Activated T-helper 1 cell treated with anti-CD3 and anti-CD28 coated beads, Interleukin-2, amount 50 U/mL, for 16 hours (primary cell): ENCODE results near the gene PRKCQ.
A peak's percentile ranks its signal among the peaks of the same experiment; 100 is the strongest.
"Not testable (repeated sequence)": the region's sequence is repeated elsewhere in the genome, so short reads cannot be mapped to it uniquely, and the experiment has no call there.

ENCODE experiments used
- DNase-seq, 2 donors: peaks; one replicate each; pipeline ENCODE4 v3.0.0-alpha.2; 2020; ENCODE audit warnings: low read depth in 1 of 2, low spot score in 1 of 2

The PRKCQ gene

DNA sequence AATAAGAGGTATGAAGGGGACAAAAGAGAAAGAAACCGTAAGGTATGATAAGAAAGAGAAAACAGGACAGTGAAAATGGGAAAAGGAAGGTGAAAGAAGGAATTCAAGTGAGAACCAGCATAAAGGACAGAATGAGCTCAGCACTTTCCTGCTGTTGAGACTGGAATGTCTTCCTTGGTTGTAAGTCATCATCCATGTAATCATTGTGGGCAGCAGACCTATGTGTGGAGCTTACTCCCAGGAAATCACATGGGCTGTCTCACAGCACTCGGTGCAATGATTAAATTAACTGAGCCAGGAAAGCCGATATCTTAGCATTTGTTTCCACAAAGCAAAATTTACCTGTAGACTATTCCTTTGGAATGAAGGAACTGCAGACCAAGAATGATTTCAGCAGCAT lies 118.1 kb downstream of the PRKCQ start:
- no peak for DNase-seq

DNA sequence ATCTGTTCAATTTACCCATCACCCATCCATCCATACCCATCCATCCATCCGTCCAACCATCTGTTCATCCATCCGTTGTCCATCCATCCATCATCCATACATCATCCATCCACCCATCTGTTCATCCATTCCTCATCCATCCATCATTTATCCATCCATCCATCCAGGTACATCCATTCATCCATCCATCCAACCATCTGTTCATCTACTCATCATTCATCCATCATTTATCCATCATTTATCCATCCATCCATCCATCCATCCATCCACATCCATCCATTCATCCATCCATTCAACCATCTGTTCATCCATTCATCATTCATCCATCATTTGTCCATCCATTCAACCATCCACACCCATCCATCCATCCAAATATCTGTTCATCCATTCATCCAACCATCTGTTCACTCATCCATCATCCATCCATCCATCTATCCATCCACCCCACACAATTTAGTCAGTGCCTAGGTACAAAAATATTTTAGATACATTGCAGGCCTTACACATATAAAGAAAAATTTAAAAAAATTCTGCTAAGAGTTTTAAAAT lies 119.1 kb downstream of the PRKCQ start:
- no peak for DNase-seq

DNA sequence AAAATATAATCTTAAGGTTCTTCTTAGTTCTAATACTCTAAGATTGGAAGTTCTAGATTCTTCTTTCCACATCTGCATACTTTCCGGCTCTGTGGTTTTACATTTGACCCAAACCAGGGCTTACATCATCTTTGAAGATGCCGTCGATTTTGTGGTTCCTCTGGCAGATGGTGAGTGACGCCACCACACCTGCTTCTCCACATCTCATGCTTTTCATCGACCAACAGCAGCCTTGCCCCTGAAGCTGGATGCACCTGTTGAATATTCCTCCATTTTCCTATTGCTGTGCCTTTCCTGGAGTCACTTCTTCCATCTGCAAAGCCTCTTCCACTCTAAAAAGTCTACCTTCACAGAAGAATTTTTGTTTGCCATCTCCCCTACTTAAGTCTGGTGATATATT lies 121.3 kb downstream of the PRKCQ start:
- DNase-seq, result no peak

- no peak for DNase-seq
Measured at GRCh38 chr10:6457376-6457775, 122.7 kb downstream of the PRKCQ start.

DNA sequence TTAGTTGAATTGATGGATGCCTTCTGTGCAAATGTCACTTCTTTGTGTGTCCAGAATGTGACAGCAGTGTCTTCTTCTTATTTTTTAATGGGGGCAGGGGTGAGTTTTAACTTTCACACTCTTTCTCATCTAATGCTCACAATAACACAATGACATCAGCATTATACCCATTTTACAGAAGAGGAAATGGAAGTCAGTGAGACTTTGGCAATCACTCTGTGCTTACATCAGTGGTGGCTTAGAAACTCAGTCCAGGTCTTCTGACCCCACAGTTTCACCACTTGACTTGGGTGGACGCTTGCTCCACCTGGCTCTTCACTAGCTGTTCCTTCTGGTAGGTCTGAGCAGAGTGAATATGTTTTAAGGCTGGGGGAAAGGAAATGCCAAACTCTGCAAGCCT lies 124.0 kb downstream of the PRKCQ start:
- DNase-seq, result no peak

GRCh38 chr10:6455592-6455991 lies 124.5 kb downstream of the PRKCQ start:
- no peak for DNase-seq

GRCh38 chr10:6446711-6447110 lies 133.4 kb downstream of the PRKCQ start:
- no peak for DNase-seq

DNA sequence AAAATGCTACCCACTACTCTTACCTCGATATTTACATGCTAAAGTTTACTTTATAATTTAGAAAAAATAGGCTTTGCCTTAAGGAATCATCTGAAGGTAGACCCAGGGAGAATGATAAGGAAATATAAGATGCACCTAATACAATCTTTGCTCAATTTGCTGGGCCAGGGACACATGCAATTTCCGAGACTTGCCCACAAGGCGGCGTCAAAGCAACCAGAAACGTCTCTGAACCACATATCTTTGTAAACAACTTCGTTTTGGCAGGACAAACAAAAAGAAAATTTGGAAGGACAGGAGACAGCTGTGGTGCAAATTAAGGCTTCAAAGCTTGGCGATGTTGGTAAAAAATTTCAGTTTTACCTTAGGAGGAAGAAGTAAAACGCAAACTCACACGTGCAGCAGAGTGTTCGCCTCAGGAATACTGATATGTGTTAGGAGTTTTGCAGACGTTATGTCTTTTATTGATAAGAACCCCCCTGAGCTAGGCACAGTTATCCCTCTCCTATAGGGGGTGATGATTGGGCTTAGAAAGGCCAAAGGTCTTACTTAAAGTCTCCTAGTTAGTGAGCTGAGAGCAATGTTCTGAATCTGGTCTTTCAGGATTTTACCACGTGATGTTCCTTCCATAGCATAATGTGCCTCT lies 134.3 kb downstream of the PRKCQ start:
- peak; percentile 32 to 45 for DNase-seq

GRCh38 chr10:6439875-6440274 lies 140.2 kb downstream of the PRKCQ start:
- DNase-seq, result not testable (repeated sequence)

DNA sequence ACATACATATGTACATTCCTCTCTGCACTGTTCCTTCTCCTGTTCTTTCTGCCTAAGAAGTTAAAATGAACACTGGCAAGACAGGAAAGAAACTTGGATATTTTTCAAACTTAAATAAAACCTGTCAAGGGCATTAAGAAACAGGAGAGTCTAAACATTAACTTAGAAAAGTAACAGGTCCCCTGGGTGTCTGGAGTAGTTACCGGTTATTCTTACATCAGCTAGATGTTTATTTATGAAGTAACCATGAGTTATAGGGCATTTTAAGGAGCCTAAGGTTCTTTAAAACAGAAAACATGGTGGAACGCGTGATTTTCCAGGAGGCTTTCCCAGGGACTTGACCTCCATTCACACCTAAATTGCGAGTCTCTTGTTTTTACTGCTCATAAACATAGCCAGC lies 148.2 kb downstream of the PRKCQ start:
- no peak for DNase-seq

DNA sequence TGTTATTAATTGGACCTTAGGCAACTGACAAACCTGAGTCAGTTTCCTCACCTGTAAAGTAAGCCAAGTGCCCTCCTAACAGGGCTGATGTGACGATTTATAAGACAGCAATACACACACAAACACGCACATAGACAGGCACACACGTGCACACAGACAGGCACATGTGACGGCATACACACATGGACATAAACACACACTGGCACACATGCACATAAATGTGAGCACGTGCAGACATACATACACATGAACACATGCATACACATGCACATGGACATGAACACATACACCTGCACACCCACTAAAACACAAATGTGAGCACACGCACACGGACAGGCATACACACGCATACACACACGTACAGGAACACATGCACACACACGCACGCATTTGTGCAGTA lies 148.9 kb downstream of the PRKCQ start:
- no peak for DNase-seq

DNA sequence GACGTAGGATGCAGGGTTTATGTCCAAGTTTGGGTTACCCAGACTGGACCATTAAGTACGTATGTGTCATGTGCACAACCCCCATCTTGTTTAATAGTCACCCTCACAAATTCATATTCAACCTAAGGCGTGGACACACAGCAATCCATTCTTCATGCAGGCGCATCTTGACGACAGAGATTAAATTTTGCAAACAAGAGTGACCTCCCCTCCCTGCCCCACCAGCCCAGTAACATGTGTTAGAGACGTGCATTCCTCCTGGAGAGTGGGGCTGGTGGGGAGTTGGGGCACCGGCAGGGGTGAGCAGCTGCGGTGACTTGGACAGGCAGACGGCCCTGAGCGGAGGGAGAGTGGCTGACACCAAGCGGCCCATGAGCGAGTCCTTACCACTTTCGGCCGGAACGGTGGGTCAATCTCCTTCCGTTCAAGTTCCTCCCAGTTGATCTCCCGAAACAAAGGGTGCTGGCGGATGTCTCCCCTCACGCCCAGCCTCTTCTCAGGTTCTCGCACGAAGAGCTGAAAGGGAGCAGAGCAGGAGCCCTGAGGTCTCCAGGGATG lies 149.6 kb downstream of the PRKCQ start:
- DNase-seq, result no peak

DNA sequence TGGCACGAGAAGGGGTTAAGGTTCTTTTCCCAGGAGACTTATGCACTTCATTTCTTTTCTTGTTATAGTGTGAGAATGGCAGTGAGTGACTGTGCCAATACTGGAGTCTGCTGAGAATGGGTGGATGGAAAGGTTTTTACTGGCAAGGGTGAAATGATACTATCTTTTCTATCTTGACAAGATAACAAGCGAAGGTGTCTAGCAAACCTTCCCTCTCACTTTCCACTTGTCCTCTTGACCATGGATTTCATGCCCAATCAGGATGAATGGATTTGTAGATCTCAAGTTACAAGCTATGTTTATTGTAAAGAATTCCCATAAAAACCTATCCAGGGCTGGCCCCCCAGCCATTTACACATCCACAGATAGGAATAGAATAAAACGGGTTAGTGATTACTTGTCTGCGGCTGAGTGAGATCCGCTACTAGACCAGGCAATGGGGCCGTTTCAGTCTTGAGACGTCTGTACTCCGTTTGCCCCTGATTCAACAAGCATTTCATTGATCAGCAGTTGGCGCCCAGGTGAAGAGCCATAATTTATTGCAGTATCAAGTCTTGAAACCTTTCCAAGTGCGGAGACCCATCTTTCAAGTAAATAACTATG lies 152.6 kb downstream of the PRKCQ start:
- DNase-seq, result no peak

DNA sequence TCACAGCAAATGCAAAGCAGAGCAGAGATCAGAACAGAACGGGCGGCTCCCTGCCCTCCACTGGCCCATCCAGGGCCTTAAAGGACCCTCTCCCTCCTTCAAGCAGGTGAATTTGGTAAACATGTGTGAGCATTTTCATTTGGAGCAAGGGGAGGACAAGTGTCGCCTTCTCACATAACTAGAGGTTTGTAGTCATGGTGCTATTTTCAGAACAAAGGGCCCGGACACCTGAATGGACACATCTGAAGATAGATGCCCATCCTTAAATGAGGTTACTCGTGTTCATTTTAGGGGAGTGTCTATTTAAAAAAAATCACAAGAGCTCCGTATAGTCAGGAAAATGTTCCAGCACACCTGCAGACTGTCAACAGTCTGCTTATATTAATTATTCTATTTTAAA lies 153.8 kb downstream of the PRKCQ start:
- no peak for DNase-seq

GRCh38 chr10:6423413-6424170 lies 156.5 kb downstream of the PRKCQ start:
- DNase-seq, result no peak

DNA sequence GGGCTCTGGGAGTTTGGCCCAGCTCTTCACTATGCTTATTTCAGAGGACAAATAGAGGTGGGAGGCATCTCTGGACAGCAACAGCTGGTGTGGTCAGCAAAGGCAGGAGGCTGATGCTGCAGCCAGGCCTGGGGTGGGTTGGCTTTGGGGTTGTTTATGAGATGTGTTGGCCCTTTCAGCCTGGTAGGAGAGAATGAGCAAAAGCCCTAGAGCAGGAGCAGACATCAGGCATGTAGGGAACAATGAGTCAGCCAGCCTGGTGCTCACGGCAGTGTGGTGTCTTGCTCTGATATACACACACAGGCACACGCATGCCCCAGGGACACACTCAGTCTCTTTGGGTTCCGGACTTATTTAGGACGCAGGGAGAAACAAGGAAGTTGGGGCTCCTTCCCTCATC lies 157.1 kb downstream of the PRKCQ start:
- DNase-seq, result no peak

- DNase-seq, result no peak
Measured at GRCh38 chr10:6418613-6419216, 161.4 kb downstream of the PRKCQ start.

- no peak for DNase-seq
Measured at GRCh38 chr10:6418167-6418566, 161.9 kb downstream of the PRKCQ start.

- DNase-seq, result no peak
Measured at GRCh38 chr10:6416892-6417512, 163.1 kb downstream of the PRKCQ start.

DNA sequence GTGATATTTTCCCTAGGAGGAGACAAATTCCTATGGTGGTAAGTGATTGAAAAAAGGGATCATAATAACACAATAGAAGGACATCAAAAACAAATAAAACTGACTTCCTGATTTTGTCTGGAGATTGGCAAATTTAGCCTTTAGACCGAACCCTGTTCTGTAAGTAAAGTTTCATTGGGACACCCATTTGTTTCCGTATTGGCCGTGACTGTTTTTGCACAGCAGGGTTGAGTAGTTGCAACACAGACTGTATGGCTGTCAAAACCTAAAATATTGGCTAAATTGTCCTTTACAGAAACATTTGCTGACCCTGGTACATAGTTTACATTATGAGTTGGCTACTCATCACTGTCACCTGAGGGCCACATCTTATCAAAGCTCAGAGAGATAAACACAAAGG lies 168.6 kb downstream of the PRKCQ start:
- DNase-seq, result no peak

DNA sequence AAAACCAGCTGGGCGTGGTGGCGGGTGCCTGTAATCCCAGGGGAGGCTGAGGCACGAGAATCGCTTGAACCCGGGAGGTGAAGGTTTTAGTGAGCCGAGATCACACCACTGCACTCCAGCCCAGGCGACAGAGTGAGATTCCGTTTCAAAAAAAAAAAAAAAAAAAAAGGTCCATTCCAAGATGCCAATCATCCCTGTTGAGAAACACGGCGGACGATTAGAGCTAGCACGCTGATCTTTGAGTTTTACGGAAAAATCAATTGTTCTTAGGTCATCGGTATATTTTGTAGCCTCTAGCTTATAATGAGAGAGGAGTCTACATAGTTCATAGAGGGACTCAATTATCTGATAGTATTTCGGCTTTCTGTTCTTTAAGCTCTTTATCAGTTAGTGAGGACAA lies 169.2 kb downstream of the PRKCQ start:
- no peak for DNase-seq
